Measurements from ENCODE around the gene OVAAL.

DNA sequence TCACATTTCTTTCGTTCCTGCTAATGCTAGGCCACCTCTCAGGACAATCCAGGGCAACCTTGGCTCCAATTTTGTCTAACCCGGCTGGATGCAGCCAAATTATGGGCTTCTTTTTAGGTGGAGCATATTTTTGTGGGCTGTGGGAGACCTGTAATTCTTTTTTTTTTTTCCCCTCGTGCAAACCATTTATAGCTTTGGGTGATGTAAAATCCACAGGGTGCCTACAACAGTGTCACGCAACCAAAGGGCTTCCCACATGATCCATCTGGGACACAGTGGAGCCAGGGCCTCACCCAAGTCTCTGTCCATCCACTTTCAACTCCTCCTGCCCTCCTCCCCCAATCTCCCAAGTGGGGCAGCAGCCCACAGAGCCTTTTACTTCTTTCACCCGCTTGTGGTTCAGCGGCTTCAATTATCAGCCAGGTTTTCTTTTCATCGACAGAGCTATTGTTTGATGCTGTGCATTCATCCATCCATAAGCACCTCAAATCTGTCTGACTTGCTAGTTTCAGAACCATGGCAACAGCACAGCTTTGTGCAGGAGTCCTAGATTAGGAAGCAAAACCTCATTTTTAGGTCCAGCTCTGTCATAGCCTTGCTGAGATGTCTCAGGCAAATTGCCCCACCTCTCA, 10.0 kb upstream of the OVAAL start:
- no peak for TF ChIP-seq CTCF (IDR thresholded peaks at IDR 0.05; ENCODE audit: insufficient read depth, low read depth, low read length)
- TF ChIP-seq EZH2 (IDR thresholded peaks at IDR 0.05; ENCODE audit: insufficient read depth, low read length), result no peak

Data from astrocyte (in vitro differentiated cells and primary cell).